Naive thymus-derived CD8-positive, alpha-beta T cell (primary cell): ENCODE data around the gene LFNG. TPM values are rescaled to one million over a fixed set of nuclear protein-coding genes. Genes with fewer than 3 reads are reported as not detected.

Source experiments
- ATAC-seq, 2 donors: fragments of 150-1000 bp; cut with Tn5 transposase in 1 of 2; sonication (Bioruptor Pico), chemical (Tn5 transposase) in 1 of 2; 1 replicate in 1 of 2; 2 replicates in 1 of 2; pipeline ENCODE4 v1.10.0; 2021; ENCODE audit warnings: mild to moderate bottlenecking in 2 of 2, moderate library complexity in 2 of 2
- POLR2A ChIA-PET: fragments of 350-600 bp; sonication (Branson Sonifier 250); formaldehyde crosslinking; loops from one replicate; lab custom pipeline; 2021; ENCODE audit warnings: antibody characterized with exemption; lab: Charles Lee
- DNase-seq, 10 donors: peaks; one replicate each; pipeline versions ENCODE4 v3.0.0 to v3.0.0-alpha.2; 2020 to 2022
- H3K27ac Mint-ChIP-seq, 10 donors: one replicate each; pipeline ENCODE4 v1.8.0; 2020 to 2022; ENCODE audit warnings: mild to moderate bottlenecking in 10 of 10, mixed read lengths in 10 of 10, moderate library complexity in 4 of 10, inconsistent platforms in 1 of 10
- H3K27me3 Mint-ChIP-seq, 5 donors: one replicate each; pipeline ENCODE4 v1.8.0; 2021 to 2022; ENCODE audit warnings: mixed read lengths in 5 of 5
- H3K36me3 Mint-ChIP-seq, 3 donors: one replicate each; pipeline ENCODE4 v1.8.0; 2020 to 2022; ENCODE audit warnings: mixed read lengths in 3 of 3, mild to moderate bottlenecking in 2 of 3, inconsistent platforms in 1 of 3
- H3K4me1 Mint-ChIP-seq, 4 donors: one replicate each; pipeline ENCODE4 v1.8.0; 2021 to 2022; ENCODE audit warnings: mixed read lengths in 4 of 4
- H3K4me3 Mint-ChIP-seq, 10 donors: one replicate each; pipeline ENCODE4 v1.8.0; 2020 to 2022; ENCODE audit warnings: mild to moderate bottlenecking in 10 of 10, mixed read lengths in 10 of 10, moderate library complexity in 6 of 10, inconsistent platforms in 1 of 10
- H3K9me3 Mint-ChIP-seq, 9 donors: one replicate each; pipeline ENCODE4 v1.8.0; 2020 to 2022; ENCODE audit warnings: mixed read lengths in 9 of 9, mild to moderate bottlenecking in 3 of 9, inconsistent platforms in 1 of 9, moderate library complexity in 1 of 9
- polyA plus RNA-seq, 3 donors: library from polyadenylated mRNA; unstranded; fragments of 300-500 nt; fragmentation: Illumina TruSeq; gene quantifications; one replicate each; pipeline ENCODE4 v1.2.3, GENCODE V29; 2021
- total RNA-seq, 8 experiments: library from RNA in 2 of 8; stranded (reverse) in 2 of 8; gene quantifications; one replicate each; pipeline ENCODE4 v1.2.3 and lab custom pipeline; 2021 to 2026

Gene LFNG
- total and polyA plus RNA-seq, 5 experiments from 2014 or later, result 0.54 to 153 (median 3.0) TPM

GRCh38 chr7:2513702-2514101 lies 5.9 kb upstream of the LFNG start:
- peak overlapping the region in 6 of 10 donors; percentile 96 to 99 (median 98) for H3K27ac Mint-ChIP-seq
- ATAC-seq, result no peak
- H3K36me3 Mint-ChIP-seq, result no peaks in the 10 kb centered on the region
- no peaks in the 10 kb centered on the region for H3K27me3 Mint-ChIP-seq
- POLR2A ChIA-PET, result interaction anchor here (0.6 to 22.8 kb wide), 2 partner anchors 10 to 45 kb away, joined by 4 to 821 read pairs; partner anchors contain the start of gene LFNG
- DNase-seq, result no peak
- H3K4me1 Mint-ChIP-seq, result peaks cover 34 to 66% (median 63%) of the 10 kb centered on the region in 4 donors
- H3K4me3 Mint-ChIP-seq, result peak overlapping the region in 4 of 10 donors; percentile 7 to 88 (median 85)
- H3K9me3 Mint-ChIP-seq, result no peaks in the 10 kb centered on the region

- Mint-ChIP-seq H3K4me1 (peaks cover 29 to 56% (median 55%) of the 10 kb centered on the region in 4 donors), H3K4me3 (no peak overlapping the region)
- POLR2A ChIA-PET, result interaction anchor here (22.8 kb wide), 1 partner anchor 9 kb away, joined by 821 read pairs; the partner anchor contains the start of gene LFNG
Measured at GRCh38 chr7:2514473-2515423, 4.8 kb upstream of the LFNG start.

GRCh38 chr7:2515424-2516193 lies 4.0 kb upstream of the LFNG start:
- POLR2A ChIA-PET, result interaction anchor here (22.8 kb wide), 1 partner anchor 8 kb away, joined by 821 read pairs; the partner anchor contains the start of gene LFNG
- peak overlapping the region in 1 of 10 donors; percentile 2 for H3K4me3 Mint-ChIP-seq
- no peak for ATAC-seq
- peaks cover 0 to 3% (median under 1%) of the 10 kb centered on the region in 3 donors for H3K36me3 Mint-ChIP-seq
- peaks cover 27 to 47% (median 47%) of the 10 kb centered on the region in 4 donors for H3K4me1 Mint-ChIP-seq
- DNase-seq, result peak in 1 of 10 donors; percentile 3
- H3K27me3 Mint-ChIP-seq, result no peaks in the 10 kb centered on the region
- no peaks in the 10 kb centered on the region for H3K9me3 Mint-ChIP-seq
- no peak overlapping the region for H3K27ac Mint-ChIP-seq

More at GRCh38 chr7:2514473-2515423, 4.8 kb upstream of the LFNG start:
- ATAC-seq, result no peak
- Mint-ChIP-seq H3K27ac (no peak overlapping the region), H3K36me3 (no peaks in the 10 kb centered on the region), H3K27me3 (no peaks in the 10 kb centered on the region), H3K9me3 (no peaks in the 10 kb centered on the region)
- no peak for DNase-seq

DNA sequence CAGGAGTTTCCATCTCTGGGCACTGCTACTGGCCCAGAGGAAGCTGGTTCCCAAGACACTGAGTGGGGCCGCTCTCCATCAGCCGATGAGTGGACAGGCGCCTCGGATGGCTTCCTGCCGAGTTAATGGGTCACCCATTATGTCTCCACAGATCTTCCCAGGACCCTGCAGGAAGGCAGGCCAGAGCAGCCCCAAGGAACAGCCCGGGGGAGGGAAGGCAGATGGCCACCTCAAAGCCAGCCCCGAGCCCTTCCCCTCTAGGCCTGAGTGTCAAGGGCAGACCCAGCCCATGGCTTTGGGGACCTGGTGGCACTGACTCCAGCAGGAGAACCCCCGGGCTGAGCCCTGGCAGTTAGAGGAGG lies 3.4 kb upstream of the LFNG start:
- H3K9me3 Mint-ChIP-seq, result no peaks in the 10 kb centered on the region
- ATAC-seq, result no peak
- H3K4me3 Mint-ChIP-seq, result no peak overlapping the region
- POLR2A ChIA-PET, result interaction anchor here (15.4 to 22.8 kb wide), 2 partner anchors 4 to 8 kb away, joined by 821 read pairs; partner anchors contain the start of gene LFNG
- DNase-seq, result peak in 1 of 10 donors; percentile 1
- no peak overlapping the region for H3K27ac Mint-ChIP-seq
- H3K27me3 Mint-ChIP-seq, result no peaks in the 10 kb centered on the region
- peaks cover 27 to 43% (median 42%) of the 10 kb centered on the region in 4 donors for H3K4me1 Mint-ChIP-seq
- H3K36me3 Mint-ChIP-seq, result peaks cover 0 to 4% (median 4%) of the 10 kb centered on the region in 3 donors

DNA sequence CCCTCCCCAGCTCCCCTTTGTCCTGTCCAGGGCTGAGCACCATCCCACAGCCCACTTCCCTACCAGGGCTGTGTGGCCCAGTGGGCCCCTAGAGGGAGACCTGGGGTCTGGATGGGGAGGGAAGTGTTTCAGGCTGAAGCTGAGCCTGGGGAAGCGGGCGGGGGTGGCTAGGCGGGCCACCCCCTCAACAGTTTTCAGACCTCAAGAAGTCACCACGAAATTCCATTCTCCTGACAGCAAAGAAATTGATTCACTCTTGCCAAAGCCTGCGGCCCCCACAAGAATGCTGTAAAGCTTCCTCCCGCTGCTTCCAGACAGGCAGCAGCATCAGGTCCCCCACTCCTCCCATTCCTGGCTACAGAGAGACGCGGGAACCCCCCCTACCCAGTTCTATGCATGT lies 2.5 kb upstream of the LFNG start:
- Mint-ChIP-seq H3K4me3 (no peak overlapping the region), H3K36me3 (peaks cover 4 to 9% (median 5%) of the 10 kb centered on the region in 3 donors), H3K27me3 (no peaks in the 10 kb centered on the region), H3K9me3 (no peaks in the 10 kb centered on the region), H3K27ac (peak overlapping the region in 5 of 10 donors; percentile 19 to 87 (median 61)), H3K4me1 (peaks cover 27 to 42% (median 39%) of the 10 kb centered on the region in 4 donors)
- POLR2A ChIA-PET, result interaction anchor here (0.6 to 22.8 kb wide), 3 partner anchors 5 to 41 kb away, joined by 3 to 821 read pairs (median 821); partner anchors contain the start of gene LFNG
- DNase-seq (no peak), ATAC-seq (no peak)

GRCh38 chr7:2517678-2518507 lies 1.7 kb upstream of the LFNG start:
- Mint-ChIP-seq H3K27me3 (no peaks in the 10 kb centered on the region), H3K4me1 (peaks cover 22 to 40% (median 37%) of the 10 kb centered on the region in 4 donors), H3K9me3 (no peaks in the 10 kb centered on the region), H3K27ac (peak overlapping the region; percentile 19 to 91 (median 85)), H3K4me3 (peak overlapping the region; percentile 69 to 91 (median 82)), H3K36me3 (peaks cover 4 to 14% (median 8%) of the 10 kb centered on the region in 3 donors)
- DNase-seq (no peak), ATAC-seq (no peak)
- POLR2A ChIA-PET, result interaction anchor here (0.6 to 22.8 kb wide), 4 partner anchors 6 to 40 kb away, joined by 3 to 821 read pairs (median 414); partner anchors contain the start of gene LFNG

- ATAC-seq, result no peak
- Mint-ChIP-seq H3K4me3 (peak overlapping the region; percentile 72 to 91 (median 82)), H3K9me3 (no peaks in the 10 kb centered on the region), H3K4me1 (peaks cover 19 to 40% (median 36%) of the 10 kb centered on the region in 4 donors), H3K36me3 (peaks cover 4 to 17% (median 10%) of the 10 kb centered on the region in 3 donors), H3K27me3 (no peaks in the 10 kb centered on the region), H3K27ac (peak overlapping the region in 8 of 10 donors; percentile 60 to 91 (median 86))
- DNase-seq, result no peak
- POLR2A ChIA-PET, result interaction anchor here (0.6 to 22.8 kb wide), 4 partner anchors 5 to 178 kb away, joined by 3 to 821 read pairs (median 414); partner anchors contain the start of gene LFNG
Measured at GRCh38 chr7:2518737-2519118, 846 bp upstream of the LFNG start.

GRCh38 chr7:2520131-2520760 lies 672 bp downstream of the LFNG start:
- ATAC-seq (no peak), DNase-seq (no peak)
- Mint-ChIP-seq H3K9me3 (no peaks in the 10 kb centered on the region), H3K27me3 (no peaks in the 10 kb centered on the region), H3K27ac (peak overlapping the region; percentile 45 to 97 (median 91)), H3K36me3 (peaks cover 4 to 17% (median 10%) of the 10 kb centered on the region in 3 donors), H3K4me1 (peaks cover 19 to 47% (median 40%) of the 10 kb centered on the region in 4 donors), H3K4me3 (peak overlapping the region; percentile 91 to 99 (median 97))
- POLR2A ChIA-PET, result interaction anchor here (0.7 to 22.8 kb wide), 13 partner anchors 4 to 113 kb away, joined by 3 to 821 read pairs (median 4); partner anchors contain the start of genes BRAT1, GRIFIN, IQCE and LFNG

DNA sequence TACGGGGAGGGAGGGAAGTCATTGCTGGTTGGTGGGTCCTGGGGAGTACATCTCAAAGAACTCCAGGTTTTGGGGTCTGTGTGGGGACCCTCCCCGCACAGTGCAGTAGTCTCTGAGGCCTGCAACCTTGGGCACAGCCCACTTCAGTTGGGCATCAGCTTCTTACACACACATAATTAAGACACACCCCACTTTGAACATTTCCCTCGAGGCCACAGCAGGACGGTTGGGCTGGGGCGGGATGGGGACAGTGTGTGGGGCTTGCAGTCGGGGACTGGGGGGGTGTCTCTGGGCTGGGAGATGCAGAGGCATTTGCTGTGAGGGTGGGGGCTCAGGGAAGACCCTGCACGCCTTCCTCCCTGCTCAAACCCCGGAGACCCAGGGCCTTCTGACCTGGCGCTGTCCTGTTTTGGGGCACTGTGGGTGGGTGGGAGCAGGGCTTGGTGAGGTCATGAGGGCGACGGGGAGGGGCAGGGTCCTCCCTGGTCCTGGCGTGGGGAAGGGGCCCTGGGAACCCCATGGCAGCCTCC lies 1.3 kb downstream of the LFNG start:
- Mint-ChIP-seq H3K36me3 (peaks cover 4 to 20% (median 10%) of the 10 kb centered on the region in 3 donors), H3K4me3 (peak overlapping the region; percentile 91 to 99 (median 97)), H3K27ac (peak overlapping the region; percentile 45 to 97 (median 91)), H3K4me1 (peaks cover 19 to 50% (median 43%) of the 10 kb centered on the region in 4 donors), H3K27me3 (no peaks in the 10 kb centered on the region), H3K9me3 (no peaks in the 10 kb centered on the region)
- POLR2A ChIA-PET, result interaction anchor here (0.7 to 22.8 kb wide), 13 partner anchors 3 to 113 kb away, joined by 3 to 821 read pairs (median 4); partner anchors contain the start of genes BRAT1, IQCE, LFNG and TTYH3
- no peak for DNase-seq
- no peak for ATAC-seq

DNA sequence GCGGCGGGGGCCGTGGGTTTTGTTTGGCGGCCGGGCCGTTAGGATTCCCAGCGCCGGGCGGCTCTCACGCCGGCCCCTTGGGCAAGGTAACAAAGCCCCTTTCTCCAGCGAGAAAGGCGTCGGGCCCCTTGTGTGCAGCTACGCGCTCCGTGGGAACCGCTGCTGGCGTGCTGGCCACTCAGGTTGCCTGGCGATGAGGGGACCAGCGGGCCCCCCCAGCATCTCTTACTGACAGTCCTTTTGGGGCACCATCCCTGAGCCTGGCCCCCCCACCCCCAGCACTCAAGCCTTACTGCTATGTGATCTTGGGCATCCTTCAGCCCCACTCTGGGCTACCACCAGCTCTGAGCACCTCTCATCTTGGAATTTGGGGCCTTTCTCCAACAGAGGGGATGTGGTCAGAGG lies 1.8 kb downstream of the LFNG start:
- no peak for DNase-seq
- Mint-ChIP-seq H3K4me1 (peaks cover 19 to 55% (median 49%) of the 10 kb centered on the region in 4 donors), H3K4me3 (peak overlapping the region; percentile 90 to 99 (median 94)), H3K27me3 (no peaks in the 10 kb centered on the region), H3K9me3 (no peaks in the 10 kb centered on the region), H3K27ac (peak overlapping the region; percentile 84 to 95 (median 92)), H3K36me3 (peaks cover 4 to 26% (median 10%) of the 10 kb centered on the region in 3 donors)
- POLR2A ChIA-PET, result interaction anchor here (0.7 to 22.8 kb wide), 10 partner anchors 3 to 172 kb away, joined by 3 to 821 read pairs (median 5); partner anchors contain the start of genes IQCE, LFNG and TTYH3
- ATAC-seq, result no peak
